Neuron (in vitro differentiated cells): ENCODE measurements around the gene NTRK1.

Experiments
- H2AFZ ChIP-seq: one replicate; pipeline ENCODE4 v1.6.1; 2013; ENCODE audit warnings: low read depth, mild to moderate bottlenecking, inconsistent platforms, low read length, moderate library complexity
- H3K27me3 ChIP-seq: one replicate; pipeline ENCODE4 v1.6.1; 2013; ENCODE audit warnings: low read length; ENCODE audit not compliant: insufficient read depth
- H3K36me3 ChIP-seq: one replicate; pipeline ENCODE4 v1.6.1; 2013; ENCODE audit warnings: low read length; ENCODE audit not compliant: insufficient read depth
- H3K4me1 ChIP-seq: one replicate; pipeline ENCODE4 v1.6.1; 2013; ENCODE audit warnings: low read length; ENCODE audit not compliant: insufficient read depth
- H3K4me3 ChIP-seq: 2 replicates; pipeline ENCODE4 v1.5.1; 2013; ENCODE audit warnings: mild to moderate bottlenecking, low read length, moderate library complexity
- H3K9me3 ChIP-seq: one replicate; pipeline ENCODE4 v1.6.1; 2013; ENCODE audit warnings: low read length

Gene NTRK1

DNA sequence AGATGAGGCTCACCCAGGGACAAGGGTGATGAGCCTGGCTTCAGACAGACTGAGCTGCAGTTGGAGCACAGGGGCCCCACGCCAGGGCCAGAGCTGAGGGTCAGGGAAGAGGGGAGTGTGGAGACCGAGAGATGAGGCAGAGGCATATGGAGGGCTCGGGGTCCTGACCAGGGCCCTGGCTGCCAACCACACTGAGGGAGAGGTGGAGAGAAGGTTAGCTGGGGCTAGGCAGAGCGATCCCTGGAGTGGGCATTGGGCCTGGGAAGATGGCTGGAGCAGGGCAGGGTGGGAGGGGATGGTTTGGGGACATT is 40.9 kb downstream of the NTRK1 start:
- Histone ChIP-seq H3K9me3 (no peaks in the 10 kb centered on the region), H3K4me3 (no peak overlapping the region), H3K27me3 (peaks cover 11% of the 10 kb centered on the region), H3K4me1 (peaks cover 7% of the 10 kb centered on the region), H2AFZ (no peak overlapping the region), H3K36me3 (no peaks in the 10 kb centered on the region)

- Histone ChIP-seq H3K36me3 (no peaks in the 10 kb centered on the region), H2AFZ (no peak overlapping the region), H3K27me3 (peaks cover 11% of the 10 kb centered on the region), H3K9me3 (no peaks in the 10 kb centered on the region), H3K4me1 (peaks cover 7% of the 10 kb centered on the region), H3K4me3 (no peak overlapping the region)
These were observed 41.6 kb downstream of the NTRK1 start for GRCh38 chr1:156901966-156902915.

DNA sequence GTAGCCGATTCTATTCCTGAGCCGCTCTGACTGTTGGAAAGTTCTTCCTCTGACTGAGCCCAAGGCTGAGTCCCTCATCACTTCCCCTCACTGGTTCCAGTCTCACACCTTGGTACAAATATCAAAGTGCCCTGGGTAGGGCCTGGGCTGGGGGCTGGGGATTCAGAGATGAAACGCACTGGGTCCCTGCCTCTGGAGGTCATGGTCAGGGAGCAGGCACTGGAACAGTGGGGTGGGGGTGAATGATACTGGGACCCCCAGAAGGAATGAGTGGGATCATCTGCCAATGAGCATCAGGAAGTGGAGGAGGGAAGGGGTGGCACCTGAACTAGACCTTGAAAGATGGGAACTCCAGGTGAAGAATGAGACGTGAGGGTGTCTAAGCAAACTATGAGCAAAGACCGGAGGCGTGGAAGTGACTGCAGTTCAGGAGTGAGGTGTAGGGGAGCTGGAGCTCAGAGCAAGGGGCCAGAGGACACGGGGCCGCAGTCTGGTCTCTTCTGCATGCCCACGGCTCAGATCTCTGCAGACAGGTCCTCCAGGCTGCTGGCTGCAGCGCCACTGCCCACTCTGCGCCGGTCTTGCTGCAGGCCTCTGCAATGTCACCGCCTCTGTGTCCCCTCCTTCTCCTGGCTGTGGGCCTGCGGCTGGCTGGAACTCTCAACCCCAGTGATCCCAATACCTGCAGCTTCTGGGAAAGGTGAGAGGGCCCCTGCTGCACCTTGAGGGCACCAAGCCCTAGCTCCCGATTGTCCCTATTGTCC is 42.8 kb downstream of the NTRK1 start:
- no peaks in the 10 kb centered on the region for H3K36me3 ChIP-seq
- H3K4me3 ChIP-seq, result no peak overlapping the region
- H3K4me1 ChIP-seq, result peaks cover 2% of the 10 kb centered on the region
- no peaks in the 10 kb centered on the region for H3K9me3 ChIP-seq
- peaks cover 11% of the 10 kb centered on the region for H3K27me3 ChIP-seq
- no peak overlapping the region for H2AFZ ChIP-seq

GRCh38 chr1:156904187-156904959 is 43.7 kb downstream of the NTRK1 start:
- no peak overlapping the region for H3K4me3 ChIP-seq
- H3K27me3 ChIP-seq, result peaks cover 11% of the 10 kb centered on the region
- no peaks in the 10 kb centered on the region for H3K4me1 ChIP-seq
- no peak overlapping the region for H2AFZ ChIP-seq
- H3K36me3 ChIP-seq, result no peaks in the 10 kb centered on the region
- no peaks in the 10 kb centered on the region for H3K9me3 ChIP-seq

- H2AFZ ChIP-seq, result no peak overlapping the region
- peaks cover 11% of the 10 kb centered on the region for H3K27me3 ChIP-seq
- H3K36me3 ChIP-seq, result no peaks in the 10 kb centered on the region
- no peaks in the 10 kb centered on the region for H3K4me1 ChIP-seq
- no peaks in the 10 kb centered on the region for H3K9me3 ChIP-seq
- H3K4me3 ChIP-seq, result no peak overlapping the region
These were observed 44.5 kb downstream of the NTRK1 start for GRCh38 chr1:156905176-156905575.

DNA sequence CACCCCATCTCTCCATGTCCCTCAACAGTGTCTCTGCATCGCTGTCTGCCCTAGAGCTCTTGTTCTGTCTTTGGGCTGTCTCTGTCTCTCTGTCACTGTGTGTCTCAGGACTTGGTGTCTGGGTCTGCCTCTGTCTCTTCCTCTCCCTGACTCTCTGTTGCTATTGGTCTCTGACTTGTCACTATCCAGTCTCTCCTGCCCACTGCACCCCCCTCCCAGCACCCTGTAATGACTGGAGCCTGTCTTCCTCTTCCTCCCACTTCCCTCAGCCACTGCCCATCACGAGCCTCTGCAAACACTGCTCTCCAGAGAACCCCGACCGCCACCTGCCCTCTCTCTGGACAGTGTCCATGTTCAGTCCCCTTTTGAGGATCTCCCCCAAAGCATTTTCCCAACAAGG is 45.0 kb downstream of the NTRK1 start:
- H2AFZ ChIP-seq, result no peak overlapping the region
- no peaks in the 10 kb centered on the region for H3K4me1 ChIP-seq
- H3K9me3 ChIP-seq, result no peaks in the 10 kb centered on the region
- H3K27me3 ChIP-seq, result peaks cover 11% of the 10 kb centered on the region
- no peaks in the 10 kb centered on the region for H3K36me3 ChIP-seq
- no peak overlapping the region for H3K4me3 ChIP-seq

- Histone ChIP-seq H3K4me3 (no peak overlapping the region), H3K27me3 (peaks cover 7% of the 10 kb centered on the region), H2AFZ (no peak overlapping the region), H3K36me3 (no peaks in the 10 kb centered on the region), H3K4me1 (no peaks in the 10 kb centered on the region), H3K9me3 (no peaks in the 10 kb centered on the region)
These were observed 45.7 kb downstream of the NTRK1 start for GRCh38 chr1:156906206-156906906.

- no peaks in the 10 kb centered on the region for H3K4me1 ChIP-seq
- H3K4me3 ChIP-seq, result no peak overlapping the region
- no peaks in the 10 kb centered on the region for H3K36me3 ChIP-seq
- no peaks in the 10 kb centered on the region for H3K9me3 ChIP-seq
- peaks cover 3% of the 10 kb centered on the region for H3K27me3 ChIP-seq
- no peak overlapping the region for H2AFZ ChIP-seq
These were observed 47.9 kb downstream of the NTRK1 start for GRCh38 chr1:156908541-156908940.

GRCh38 chr1:156908955-156909354 is 48.3 kb downstream of the NTRK1 start:
- Histone ChIP-seq H3K4me3 (no peak overlapping the region), H2AFZ (no peak overlapping the region), H3K4me1 (no peaks in the 10 kb centered on the region), H3K9me3 (no peaks in the 10 kb centered on the region), H3K27me3 (no peaks in the 10 kb centered on the region), H3K36me3 (no peaks in the 10 kb centered on the region)

DNA sequence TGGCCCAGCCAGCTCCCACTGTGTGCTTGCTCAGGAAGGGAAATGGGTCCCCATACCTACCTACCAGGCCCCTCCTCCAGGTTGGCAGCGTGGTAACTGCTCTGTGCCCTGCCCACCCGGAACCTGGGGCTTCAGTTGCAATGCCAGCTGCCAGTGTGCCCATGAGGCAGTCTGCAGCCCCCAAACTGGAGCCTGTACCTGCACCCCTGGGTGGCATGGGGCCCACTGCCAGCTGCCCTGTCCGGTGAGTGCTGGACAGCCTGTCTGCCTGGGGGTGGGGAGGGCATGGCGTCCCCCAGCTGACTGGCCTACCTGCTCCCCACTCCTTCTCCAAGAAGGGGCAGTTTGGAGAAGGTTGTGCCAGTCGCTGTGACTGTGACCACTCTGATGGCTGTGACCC is 49.0 kb downstream of the NTRK1 start:
- Histone ChIP-seq H3K36me3 (no peaks in the 10 kb centered on the region), H3K9me3 (no peaks in the 10 kb centered on the region), H3K4me1 (no peaks in the 10 kb centered on the region), H3K27me3 (no peaks in the 10 kb centered on the region), H2AFZ (no peak overlapping the region), H3K4me3 (no peak overlapping the region)

GRCh38 chr1:156910309-156910782 is 49.7 kb downstream of the NTRK1 start:
- H3K27me3 ChIP-seq, result no peaks in the 10 kb centered on the region
- H3K9me3 ChIP-seq, result no peaks in the 10 kb centered on the region
- no peak overlapping the region for H3K4me3 ChIP-seq
- no peak overlapping the region for H2AFZ ChIP-seq
- H3K4me1 ChIP-seq, result no peaks in the 10 kb centered on the region
- no peaks in the 10 kb centered on the region for H3K36me3 ChIP-seq

GRCh38 chr1:156911577-156912298 is 51.1 kb downstream of the NTRK1 start:
- Histone ChIP-seq H3K27me3 (no peaks in the 10 kb centered on the region), H2AFZ (no peak overlapping the region), H3K4me1 (no peaks in the 10 kb centered on the region), H3K4me3 (no peak overlapping the region), H3K36me3 (no peaks in the 10 kb centered on the region), H3K9me3 (no peaks in the 10 kb centered on the region)
